Psoas muscle (tissue), 8 donors: ENCODE results near the gene SMARCA4. TPM values are rescaled to one million over a fixed set of nuclear protein-coding genes. Genes with fewer than 3 reads are reported as not detected.

Source experiments
- ATAC-seq, 4 donors: fragments of 200-7000 bp; cut with Tn5 transposase; one replicate each; pipeline ENCODE4 v1.9.1; 2020; ENCODE audit warnings: moderate library complexity in 3 of 4, mild to moderate bottlenecking in 2 of 4
- DNase-seq, 2 donors: peaks; one replicate each; pipeline ENCODE4 v3.0.0-alpha.2; 2020
- H3K27ac ChIP-seq: fragments of 200-600 bp; one replicate; pipeline ENCODE4 v1.8.0; 2022
- H3K27me3 ChIP-seq, 3 donors: fragments of 200-600 bp in 1 of 3; one replicate each; pipeline versions ENCODE4 v1.6.1 to v1.8.0; 2013 to 2022; ENCODE audit warnings: low read length in 2 of 3, mild to moderate bottlenecking in 2 of 3, moderate library complexity in 1 of 3; ENCODE audit not compliant: insufficient read depth in 3 of 3
- H3K36me3 ChIP-seq, 2 donors: fragments of 200-600 bp in 1 of 2; one replicate each; pipeline versions ENCODE4 v1.6.1 to v1.8.0; 2013 to 2022; ENCODE audit warnings: low read depth in 1 of 2, mild to moderate bottlenecking in 1 of 2, moderate library complexity in 1 of 2; ENCODE audit not compliant: insufficient read depth in 1 of 2
- H3K4me1 ChIP-seq: fragments of 200-600 bp; one replicate; pipeline ENCODE4 v1.8.0; 2022
- H3K4me3 ChIP-seq: fragments of 200-600 bp; one replicate; pipeline ENCODE4 v1.8.0; 2022; ENCODE audit warnings: mild to moderate bottlenecking
- H3K9me3 ChIP-seq: fragments of 200-600 bp; one replicate; pipeline ENCODE4 v1.8.0; 2022
- CTCF ChIP-seq: fragments of 200-600 bp; IDR thresholded peaks from one replicate; pipeline ENCODE4 v1.8.0; 2022; ENCODE audit warnings: antibody characterized with exemption
- WGBS, 3 donors: extraction: QIAGEN DNeasy Blood & Tissue Kit; methylation state at CpG; one replicate each; pipeline versions ENCODE4 v1.1.6 to v1.1.7; 2013; 5-methylcytosine and 5-hydroxymethylcytosine counted together
- intact Hi-C, 2 donors: fragments of 100-400 bp; cut with DNase I; formaldehyde crosslinking; loops; one replicate each; pipeline versions ENCODE4 v1.11.0 to v1.14.2; 2022
- polyA plus RNA-seq, 3 donors: library from polyadenylated mRNA; stranded (reverse); fragments of 200-250 nt; gene quantifications; one replicate each; pipeline ENCODE4 v1.2.3, GENCODE V29; 2013
- total RNA-seq, 4 donors: library from RNA; stranded (reverse); fragmentation: NEBNext Ultra II Directional in 2 of 4; extraction: Animal tissue kit (Norgen Biotek cat#: 25700) in 2 of 4; gene quantifications; one replicate each; pipeline versions ENCODE4 v1.2.1 to v1.2.4, GENCODE V29; 2021 to 2023
- donor health status: healthy with polysubstance abuse.
- donor health status: DM: no; HTN: no; CAD: no; lungs with moderate emphysema.
- donor health status: Bipolar disorder and iron deficiency.
- donor health status: healthy.
- donor health status: DM: yes; HTN: yes; CAD: no.
- donor health status: DM: no; HTN: no; CAD: no.
- donor health status: DM: no; HTN: no; CAD: no.
- donor health status: DM: yes; HTN: yes; CAD: no.

The SMARCA4 gene
- total and polyA plus RNA-seq, 7 donors: 34.8 to 124 (median 51.9) TPM

GRCh38 chr19:10995926-10996600 lies 35.2 kb downstream of the SMARCA4 start:
- intact Hi-C loops: no loop called here
- DNase-seq: no peak
- no peaks in the 10 kb centered on the region for H3K9me3 ChIP-seq
- 89 to 92% (median 91%) methylated on average over 29 of the region's 29 CpGs for WGBS, 3 donors
- no peaks in the 10 kb centered on the region for H3K27me3 ChIP-seq
- peaks cover 0 to 80% of the 10 kb centered on the region in 2 donors for H3K36me3 ChIP-seq
- H3K4me3 ChIP-seq: no peak overlapping the region
- no peak for TF ChIP-seq CTCF
- H3K27ac ChIP-seq: no peak overlapping the region
- no peaks in the 10 kb centered on the region for H3K4me1 ChIP-seq
- ATAC-seq: no peak

GRCh38 chr19:10998045-10998533 lies 37.3 kb downstream of the SMARCA4 start:
- ATAC-seq: peak; percentile 43 to 71 (median 58)
- intact Hi-C loops: no loop called here

GRCh38 chr19:10998666-10999065 lies 37.8 kb downstream of the SMARCA4 start:
- WGBS, 3 donors: 93 to 97% (median 94%) methylated on average over 7 of the region's 7 CpGs
- H3K27ac ChIP-seq: no peak overlapping the region
- intact Hi-C loops: no loop called here

More at GRCh38 chr19:10998045-10998533, 37.3 kb downstream of the SMARCA4 start:
- Histone ChIP-seq H3K4me1 (no peaks in the 10 kb centered on the region), H3K27me3 (no peaks in the 10 kb centered on the region), H3K4me3 (no peak overlapping the region), H3K27ac (no peak overlapping the region), H3K9me3 (no peaks in the 10 kb centered on the region), H3K36me3 (peaks cover 0 to 83% of the 10 kb centered on the region in 2 donors)
- DNase-seq: peak; percentile 51 to 64
- WGBS, 3 donors: 44 to 65% (median 44%) methylated on average over 6 of the region's 6 CpGs
- no peak for TF ChIP-seq CTCF

GRCh38 chr19:11005521-11005920 lies 44.7 kb downstream of the SMARCA4 start:
- no peaks in the 10 kb centered on the region for H3K27me3 ChIP-seq
- no peaks in the 10 kb centered on the region for H3K4me1 ChIP-seq
- WGBS, 3 donors: 85 to 93% (median 89%) methylated on average over 5 of the region's 5 CpGs
- no peak overlapping the region for H3K4me3 ChIP-seq
- H3K27ac ChIP-seq: no peak overlapping the region
- no peak for TF ChIP-seq CTCF
- intact Hi-C loops: no loop called here
- H3K36me3 ChIP-seq: peaks cover 6 to 85% of the 10 kb centered on the region in 2 donors
- ATAC-seq: no peak
- H3K9me3 ChIP-seq: no peaks in the 10 kb centered on the region
- no peak for DNase-seq

More at GRCh38 chr19:10998666-10999065, 37.8 kb downstream of the SMARCA4 start:
- H3K4me1 ChIP-seq: no peaks in the 10 kb centered on the region
- no peak for ATAC-seq
- H3K27me3 ChIP-seq: no peaks in the 10 kb centered on the region
- no peak for TF ChIP-seq CTCF
- no peak for DNase-seq
- H3K36me3 ChIP-seq: peaks cover 0 to 85% of the 10 kb centered on the region in 2 donors
- H3K9me3 ChIP-seq: no peaks in the 10 kb centered on the region
- no peak overlapping the region for H3K4me3 ChIP-seq
